HepG2 (cell line): Measurements from ENCODE around the gene CCNB1IP1. TPM values are rescaled to one million over a fixed set of nuclear protein-coding genes. Genes with fewer than 3 reads are reported as not detected.

Source experiments
- ATAC-seq: fragments of 200-7000 bp; cut with Tn5 transposase; 3 replicates; pipeline ENCODE4 v1.9.1; 2020; ENCODE audit warnings: mild to moderate bottlenecking, moderate library complexity
- BruUV-seq: library from RNA; stranded (reverse); fragments of 400-500 nt; replicated peaks from 2 replicates; lab custom pipeline; 2021; lab: Mats Ljungman, UMichigan
- CTCF ChIA-PET: fragments of 300-600 bp; formaldehyde crosslinking; extraction: SDS; loops from one replicate; lab custom pipeline; 2021; ENCODE audit warnings: low total read pairs, inconsistent platforms, low intra/inter-chr PET ratio; lab: Yijun Ruan, JAX
- POLR2A ChIA-PET: fragments of 350-600 bp; sonication (Branson Sonifier 250); formaldehyde crosslinking; loops from one replicate; lab custom pipeline; 2020; ENCODE audit warnings: antibody characterized with exemption, inconsistent platforms; lab: Yijun Ruan, JAX
- DNase-seq: peaks from one replicate; pipeline ENCODE4 v3.0.0-alpha.2; 2015; ENCODE audit warnings: low spot score
- FAIRE-seq: peaks from 3 replicates; lab custom pipeline; 2011; peaks lifted over from hg19 to GRCh38; lab: Jason Lieb, UNC
- H2AFZ ChIP-seq: one replicate; pipeline ENCODE4 v1.6.1; 2011; ENCODE audit warnings: low read length, inconsistent platforms
- H3K27ac ChIP-seq: fragments of 300-600 bp; 3 replicates; pipeline ENCODE4 v1.8.0; 2011; ENCODE audit warnings: mixed run types, mild to moderate bottlenecking, mixed read lengths, low read length, inconsistent platforms; ENCODE audit not compliant: insufficient read depth; ENCODE audit errors: extremely low read length
- H3K27me3 ChIP-seq, 2 experiments: fragments of 200-600 bp in 1 of 2; 2 replicates in 1 of 2; 3 replicates in 1 of 2; pipeline versions ENCODE4 v1.6.0 to v1.8.0; 2011; ENCODE audit warnings: low read length in 2 of 2, mild to moderate bottlenecking in 2 of 2, moderate library complexity in 2 of 2, inconsistent platforms in 1 of 2; ENCODE audit not compliant: insufficient read depth in 2 of 2, control insufficient read depth in 1 of 2
- H3K36me3 ChIP-seq, 2 experiments: fragments of 200-600 bp in 1 of 2; replicated peaks in 1 of 2; 2 replicates in 1 of 2; 3 replicates in 1 of 2; pipeline versions ENCODE4 v1.5.1 to v1.8.0; 2011; ENCODE audit warnings: low read length in 2 of 2, inconsistent platforms in 1 of 2; ENCODE audit not compliant: insufficient read depth in 2 of 2, control insufficient read depth in 1 of 2
- H3K4me1 ChIP-seq: 2 replicates; pipeline ENCODE4 v1.5.1; 2012; ENCODE audit warnings: low read length, inconsistent platforms; ENCODE audit not compliant: insufficient read depth
- H3K4me2 ChIP-seq: 2 replicates; pipeline ENCODE4 v1.6.0; 2011; ENCODE audit warnings: low read depth, low read length, inconsistent platforms
- H3K4me3 ChIP-seq, 3 experiments: fragments of 200-600 bp in 1 of 3; sonication (generic), shearing (Covaris generic) in 1 of 3; replicated peaks in 1 of 3; 2 replicates each; pipeline ENCODE4 v1.5.1; 2011 to 2016; ENCODE audit warnings: low read length in 3 of 3, inconsistent platforms in 2 of 3, low read depth in 2 of 3, mild to moderate bottlenecking in 2 of 3, control low read depth in 1 of 3, mixed read lengths in 1 of 3; ENCODE audit not compliant: insufficient read depth in 1 of 3
- H3K79me2 ChIP-seq: one replicate; pipeline ENCODE4 v1.6.1; 2011; ENCODE audit warnings: low read length, inconsistent platforms; ENCODE audit not compliant: insufficient read depth
- H3K9ac ChIP-seq: 2 replicates; pipeline ENCODE4 v1.6.0; 2011; ENCODE audit warnings: mild to moderate bottlenecking, low read depth, low read length, inconsistent platforms; ENCODE audit not compliant: insufficient read depth
- H3K9me3 ChIP-seq: 2 replicates; pipeline ENCODE4 v1.5.1; 2012; ENCODE audit warnings: mild to moderate bottlenecking, low read length
- H4K20me1 ChIP-seq: 2 replicates; pipeline ENCODE4 v1.6.0; 2011; ENCODE audit warnings: inconsistent platforms, mild to moderate bottlenecking, low read length, moderate library complexity; ENCODE audit not compliant: insufficient read depth
- RARG ChIP-seq: sonication (generic); formaldehyde crosslinking; IDR thresholded peaks from 2 replicates; pipeline ENCODE4 v1.4.0; 2020; ENCODE audit warnings: low read depth, mild to moderate bottlenecking, missing genetic modification reagents
- SMARCE1 ChIP-seq: fragments of 450-650 bp; IDR thresholded peaks from 2 replicates; pipeline ENCODE4 v1.6.1; 2017; ENCODE audit warnings: borderline replicate concordance
- YY1 ChIP-seq: IDR thresholded peaks from 2 replicates; pipeline ENCODE4 v1.6.1; 2011; ENCODE audit warnings: low read length, low read depth, moderate library complexity, mild to moderate bottlenecking; ENCODE audit not compliant: insufficient read depth, insufficient replicate concordance
- ZNF441 ChIP-seq: sonication (generic); formaldehyde crosslinking; IDR thresholded peaks from 2 replicates; pipeline ENCODE4 v1.7.0; 2021; ENCODE audit warnings: missing genetic modification reagents, borderline replicate concordance
- ZNF552 ChIP-seq: sonication (generic); formaldehyde crosslinking; IDR thresholded peaks from 2 replicates; pipeline ENCODE4 v1.9.0; 2022; ENCODE audit warnings: missing genetic modification reagents, mild to moderate bottlenecking, borderline replicate concordance
- ZNF652 ChIP-seq: IDR thresholded peaks from 2 replicates; pipeline ENCODE4 v1.6.1; 2016; ENCODE audit warnings: low read depth, borderline replicate concordance
- ZNF768 ChIP-seq: sonication (generic); formaldehyde crosslinking; IDR thresholded peaks from 2 replicates; pipeline ENCODE4 v1.4.0; 2020; ENCODE audit warnings: missing genetic modification reagents
- ZNF850 ChIP-seq: sonication (generic); formaldehyde crosslinking; conservative IDR thresholded peaks from 2 replicates; pipeline ENCODE4 v1.9.0; 2021; ENCODE audit warnings: mild to moderate bottlenecking, missing genetic modification reagents
- WGBS: methylation state at CpG from one replicate; pipeline ENCODE4 v1.1.6; 2017; ENCODE audit warnings: low lambda C conversion rate; 5-methylcytosine and 5-hydroxymethylcytosine counted together
- in situ Hi-C: cut with HindIII; loops from 2 replicates; pipeline ENCODE4 v1.10.0; 2017; ENCODE audit warnings: low pct_unique_long_range_greater_than_20kb; ENCODE audit not compliant: extremely low pct_ligation_motif_present
- intact Hi-C: fragments of 100-400 bp; cut with micrococcal nuclease; formaldehyde crosslinking; loops from one replicate; pipeline ENCODE4 v1.10.0; 2022; ENCODE audit not compliant: unreplicated experiment
- polyA plus RNA-seq, 8 experiments: library from polyadenylated mRNA; depleted of rRNA in 3 of 8; stranded (reverse) in 7 of 8; unstranded in 1 of 8; fragments of >200 nt; fragmentation: Illumina TruSeq in 4 of 8; extraction: Trizol in 4 of 8; gene quantifications; 2 replicates each; pipeline versions ENCODE4 v1.2.1 to v1.2.3, GENCODE V29; 2011 to 2016; ENCODE audit warnings: low read depth in 4 of 8, missing spikeins in 1 of 8, mixed read lengths in 1 of 8; ENCODE audit not compliant: insufficient read depth in 1 of 8
- total RNA-seq, 5 experiments: library from RNA; depleted of rRNA; stranded (reverse); fragments of >200 nt; fragmentation: Illumina TruSeq; extraction: Trizol; gene quantifications; 2 replicates each; pipeline ENCODE4 v1.2.3, GENCODE V29; 2016; ENCODE audit warnings: low read depth in 1 of 5
- TF ChIP-seq, protein P1 (sequence below): IDR thresholded peaks from 2 replicates; pipeline ENCODE4 v1.6.1; 2016; ENCODE audit warnings: missing compliant biosample characterization, missing genetic modification reagents, borderline replicate concordance
- TF ChIP-seq, protein P2 (sequence below): sonication (generic); formaldehyde crosslinking; IDR thresholded peaks from 2 replicates; pipeline ENCODE4 v1.5.1; 2020; ENCODE audit warnings: mild to moderate bottlenecking, missing genetic modification reagents, moderate library complexity

CCNB1IP1 gene
- total and polyA plus RNA-seq, 2 of the 13 experiments (the other 11 are each of a cell fraction or from before 2014, with no cell fraction given), result 98.3 to 125 TPM

DNA sequence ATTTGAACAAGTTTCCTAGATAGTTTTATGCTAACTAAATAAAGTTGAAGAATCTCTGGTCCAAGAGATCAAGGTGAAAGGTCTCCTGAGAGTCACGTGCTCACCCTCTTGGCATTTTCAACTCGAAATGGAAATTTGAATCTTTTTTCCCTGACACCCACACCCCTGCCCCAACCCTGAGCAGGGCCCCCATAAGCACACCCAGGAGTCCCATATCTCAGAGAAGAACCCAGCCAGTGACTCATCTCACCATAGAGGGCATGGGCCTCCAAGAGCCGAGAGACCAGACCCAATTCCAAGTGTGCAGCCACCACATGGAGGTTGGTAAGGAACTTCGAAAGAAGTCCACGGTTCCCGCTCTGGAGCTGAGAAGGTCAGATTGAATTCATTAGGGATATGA lies 47.6 kb upstream of the CCNB1IP1 start:
- H3K9me3 ChIP-seq, result no peaks in the 10 kb centered on the region
- no peak for FAIRE-seq
- no TSS peak for BruUV-seq
- no peak for ATAC-seq
- peaks cover 23 to 34% of the 10 kb centered on the region in 2 experiments; a peak in 4 of 5 replicates for H3K36me3 ChIP-seq
- TF ChIP-seq ZNF850 (CRISPR knock-in tag) (no peak), ZNF441 (CRISPR knock-in tag) (no peak), ZNF768 (CRISPR knock-in tag) (no peak), ZNF652 (no peak), SMARCE1 (no peak), ZNF552 (no peak), YY1 (no peak), RARG (no peak)
- TF ChIP-seq, protein P1, sequence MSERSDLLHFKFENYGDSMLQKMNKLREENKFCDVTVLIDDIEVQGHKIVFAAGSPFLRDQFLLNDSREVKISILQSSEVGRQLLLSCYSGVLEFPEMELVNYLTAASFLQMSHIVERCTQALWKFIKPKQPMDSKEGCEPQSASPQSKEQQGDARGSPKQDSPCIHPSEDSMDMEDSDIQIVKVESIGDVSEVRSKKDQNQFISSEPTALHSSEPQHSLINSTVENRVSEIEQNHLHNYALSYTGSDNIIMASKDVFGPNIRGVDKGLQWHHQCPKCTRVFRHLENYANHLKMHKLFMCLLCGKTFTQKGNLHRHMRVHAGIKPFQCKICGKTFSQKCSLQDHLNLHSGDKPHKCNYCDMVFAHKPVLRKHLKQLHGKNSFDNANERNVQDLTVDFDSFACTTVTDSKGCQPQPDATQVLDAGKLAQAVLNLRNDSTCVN (CRISPR knock-in tag), result no peak
- TF ChIP-seq, protein P2, sequence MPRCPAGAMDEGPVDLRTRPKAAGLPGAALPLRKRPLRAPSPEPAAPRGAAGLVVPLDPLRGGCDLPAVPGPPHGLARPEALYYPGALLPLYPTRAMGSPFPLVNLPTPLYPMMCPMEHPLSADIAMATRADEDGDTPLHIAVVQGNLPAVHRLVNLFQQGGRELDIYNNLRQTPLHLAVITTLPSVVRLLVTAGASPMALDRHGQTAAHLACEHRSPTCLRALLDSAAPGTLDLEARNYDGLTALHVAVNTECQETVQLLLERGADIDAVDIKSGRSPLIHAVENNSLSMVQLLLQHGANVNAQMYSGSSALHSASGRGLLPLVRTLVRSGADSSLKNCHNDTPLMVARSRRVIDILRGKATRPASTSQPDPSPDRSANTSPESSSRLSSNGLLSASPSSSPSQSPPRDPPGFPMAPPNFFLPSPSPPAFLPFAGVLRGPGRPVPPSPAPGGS (CRISPR knock-in tag), result no peak
- TF ChIP-seq, all 625 proteins: peak for 0
- Histone ChIP-seq H3K4me3 (no peak overlapping the region), H3K79me2 (no peaks in the 10 kb centered on the region), H4K20me1 (no peaks in the 10 kb centered on the region), H3K4me1 (peaks cover 14% of the 10 kb centered on the region), H3K4me2 (no peak overlapping the region), H3K27ac (no peak overlapping the region), H3K27me3 (no peaks in the 10 kb centered on the region), H3K9ac (no peak overlapping the region), H2AFZ (no peak overlapping the region)
- intact Hi-C loops (no loop called here), in situ Hi-C loops (no loop called here)
- CTCF ChIA-PET, result no interaction called here
- no peak for DNase-seq
- POLR2A ChIA-PET, result no interaction called here
- WGBS, result 94% methylated on average over 6 of the region's 6 CpGs
